Spleen (tissue), 11 donors: ENCODE measurements around the gene OSMR. TPM values are rescaled to one million over a fixed set of nuclear protein-coding genes. Genes with fewer than 3 reads are reported as not detected.

ENCODE experiments used
- DNase-seq: peaks from one replicate; pipeline ENCODE4 v3.0.0-alpha.2; 2020
- H3K27ac ChIP-seq, 8 donors: fragments of 200-600 bp; sonication (generic) in 7 of 8; 1 replicate in 4 of 8; 2 replicates in 4 of 8; pipeline versions ENCODE4 v1.5.0 to v1.8.0; 2016 to 2021; ENCODE audit warnings: inconsistent platforms in 4 of 8, mild to moderate bottlenecking in 4 of 8, moderate library complexity in 1 of 8
- H3K27me3 ChIP-seq, 7 donors: fragments of 200-600 bp; sonication (generic) in 6 of 7; replicated peaks in 1 of 7; 1 replicate in 4 of 7; 2 replicates in 3 of 7; pipeline versions ENCODE4 v1.5.0 to v1.8.0; 2016 to 2021; ENCODE audit warnings: inconsistent platforms in 3 of 7, mild to moderate bottlenecking in 1 of 7
- H3K36me3 ChIP-seq, 6 donors: fragments of 200-600 bp; sonication (generic) in 5 of 6; 1 replicate in 4 of 6; 2 replicates in 2 of 6; pipeline versions ENCODE4 v1.5.0 to v1.8.0; 2016 to 2021; ENCODE audit warnings: inconsistent platforms in 2 of 6
- H3K4me1 ChIP-seq, 6 donors: fragments of 200-600 bp; sonication (generic) in 5 of 6; 1 replicate in 3 of 6; 2 replicates in 3 of 6; pipeline versions ENCODE4 v1.5.0 to v1.8.0; 2016 to 2021; ENCODE audit warnings: inconsistent platforms in 3 of 6
- H3K4me3 ChIP-seq, 8 donors: fragments of 200-600 bp; sonication (generic) in 7 of 8; 1 replicate in 4 of 8; 2 replicates in 4 of 8; pipeline versions ENCODE4 v1.5.0 to v1.8.0; 2016 to 2021; ENCODE audit warnings: inconsistent platforms in 4 of 8, mild to moderate bottlenecking in 4 of 8, moderate library complexity in 2 of 8
- H3K9me3 ChIP-seq, 8 donors: fragments of 200-600 bp; sonication (generic) in 7 of 8; 1 replicate in 4 of 8; 2 replicates in 4 of 8; pipeline versions ENCODE4 v1.5.0 to v1.8.0; 2016 to 2021; ENCODE audit warnings: inconsistent platforms in 4 of 8
- CTCF ChIP-seq, 11 experiments: fragments of 200-600 bp in 7 of 11; fragments of 450-650 bp in 4 of 11; sonication (generic) in 4 of 11; IDR thresholded peaks in 8 of 11; conservative IDR thresholded peaks in 3 of 11; 1 replicate in 7 of 11; 2 replicates in 4 of 11; pipeline versions ENCODE4 v1.4.0 to v1.8.0; 2016 to 2021; ENCODE audit warnings: antibody characterized with exemption in 11 of 11, inconsistent platforms in 4 of 11, mild to moderate bottlenecking in 1 of 11
- POLR2A ChIP-seq, 3 donors: fragments of 450-650 bp; IDR thresholded peaks; one replicate each; pipeline ENCODE4 v1.5.1; 2017; ENCODE audit warnings: antibody characterized with exemption in 3 of 3, mild to moderate bottlenecking in 1 of 3
- POLR2AphosphoS5 ChIP-seq, 3 donors: sonication (generic); formaldehyde crosslinking; IDR thresholded peaks; one replicate each; pipeline ENCODE4 v1.5.1; 2017; ENCODE audit warnings: antibody characterized with exemption in 3 of 3
- WGBS, 5 donors: extraction: QIAGEN DNeasy Blood & Tissue Kit in 3 of 5; methylation state at CpG; one replicate each; pipeline versions ENCODE4 v1.1.5 to v1.1.7; 2013 to 2018; 5-methylcytosine and 5-hydroxymethylcytosine counted together
- intact Hi-C: fragments of 100-400 bp; cut with DNase I; formaldehyde crosslinking; loops from one replicate; pipeline ENCODE4 v1.15.0; 2023; ENCODE audit warnings: low total_unique reads
- polyA plus RNA-seq, 3 donors: library from polyadenylated mRNA; stranded (reverse); fragments of 200-250 nt; gene quantifications; one replicate each; pipeline ENCODE4 v1.2.1, GENCODE V29; 2013
- total RNA-seq, 7 donors: library from RNA; depleted of rRNA in 3 of 7; stranded (reverse); fragments of >200 nt in 3 of 7; fragmentation: NEBNext Ultra II Directional in 4 of 7; extraction: Animal tissue kit (Norgen Biotek cat#: 25700) in 4 of 7; gene quantifications; one replicate each; pipeline versions ENCODE4 v1.1.0 to v1.2.1, GENCODE V29; 2016 to 2021
- donor health status: healthy with polysubstance abuse.
- donor health status: DM: no; HTN: no; CAD: no; lungs with moderate emphysema.
- donor health status: DM: no; HTN: no; CAD: no.
- donor health status: Bipolar disorder and iron deficiency.
- donor health status: healthy.
- donor health status: DM: no; HTN: no; CAD: no.
- donor health status: DM: yes; HTN: yes; CAD: no.

Gene OSMR
- total and polyA plus RNA-seq, 10 donors, result 2.5 to 74.6 (median 67.9) TPM

GRCh38 chr5:38938973-38939372 lies 93.2 kb downstream of the OSMR start:
- H3K36me3 ChIP-seq, result peaks cover 0 to 96% (median 46%) of the 10 kb centered on the region in 6 donors

GRCh38 chr5:38940230-38940858 lies 94.5 kb downstream of the OSMR start:
- Histone ChIP-seq H3K4me1 (no peaks in the 10 kb centered on the region), H3K9me3 (no peaks in the 10 kb centered on the region), H3K27ac (no peak overlapping the region), H3K4me3 (no peak overlapping the region), H3K27me3 (no peaks in the 10 kb centered on the region), H3K36me3 (peaks cover 0 to 97% (median 56%) of the 10 kb centered on the region in 6 donors)
- 69 to 81% (median 72%) methylated on average over 2 of the region's 2 CpGs for WGBS, 5 donors
- DNase-seq, result no peak
- TF ChIP-seq POLR2AphosphoS5 (IDR thresholded peaks at IDR 0.05) (no peak), CTCF (IDR thresholded peaks at IDR 0.05 in 8 of 11, conservative IDR thresholded peaks at IDR 0.05 in 3 of 11) (no peak), POLR2A (IDR thresholded peaks at IDR 0.05) (no peak)
- intact Hi-C loops, result no loop called here

More at GRCh38 chr5:38938973-38939372, 93.2 kb downstream of the OSMR start:
- DNase-seq, result no peak
- intact Hi-C loops, result no loop called here
- H3K27ac ChIP-seq, result no peak overlapping the region
- no peaks in the 10 kb centered on the region for H3K27me3 ChIP-seq
- H3K9me3 ChIP-seq, result no peaks in the 10 kb centered on the region
- WGBS, 5 donors, result 83 to 95% (median 91%) methylated on average over 1 of the region's 1 CpG
- no peak for TF ChIP-seq CTCF (IDR thresholded peaks at IDR 0.05 in 8 of 11, conservative IDR thresholded peaks at IDR 0.05 in 3 of 11)
- TF ChIP-seq POLR2AphosphoS5 (IDR thresholded peaks at IDR 0.05), result no peak
- H3K4me3 ChIP-seq, result no peak overlapping the region
- H3K4me1 ChIP-seq, result no peaks in the 10 kb centered on the region

GRCh38 chr5:38941912-38942311 lies 96.1 kb downstream of the OSMR start:
- no peak for DNase-seq
- Histone ChIP-seq H3K9me3 (no peaks in the 10 kb centered on the region), H3K27me3 (no peaks in the 10 kb centered on the region), H3K4me1 (no peaks in the 10 kb centered on the region), H3K27ac (no peak overlapping the region), H3K36me3 (peaks cover 0 to 99% (median 63%) of the 10 kb centered on the region in 6 donors), H3K4me3 (no peak overlapping the region)
- WGBS, 5 donors, result 93 to 100% (median 97%) methylated on average over 2 of the region's 2 CpGs
- TF ChIP-seq CTCF (IDR thresholded peaks at IDR 0.05 in 8 of 11, conservative IDR thresholded peaks at IDR 0.05 in 3 of 11) (no peak), POLR2A (IDR thresholded peaks at IDR 0.05) (no peak), POLR2AphosphoS5 (IDR thresholded peaks at IDR 0.05) (no peak)
- intact Hi-C loops, result no loop called here

GRCh38 chr5:38944282-38944681 lies 98.5 kb downstream of the OSMR start:
- Histone ChIP-seq H3K4me1 (no peaks in the 10 kb centered on the region), H3K4me3 (no peak overlapping the region), H3K36me3 (peaks cover 0 to 99% (median 66%) of the 10 kb centered on the region in 6 donors), H3K27ac (no peak overlapping the region), H3K27me3 (no peaks in the 10 kb centered on the region), H3K9me3 (no peaks in the 10 kb centered on the region)
- no peak for TF ChIP-seq POLR2AphosphoS5 (IDR thresholded peaks at IDR 0.05)
- TF ChIP-seq POLR2A (IDR thresholded peaks at IDR 0.05), result no peak
- TF ChIP-seq CTCF (IDR thresholded peaks at IDR 0.05 in 8 of 11, conservative IDR thresholded peaks at IDR 0.05 in 3 of 11), result no peak
- intact Hi-C loops, result no loop called here
- no peak for DNase-seq
- WGBS, 5 donors, result 91 to 95% (median 94%) methylated on average over 4 of the region's 4 CpGs
